WTC11 (cell line): ENCODE measurements around the gene ZNF584.

Source experiments
- CREM ChIP-seq: sonication (generic); formaldehyde crosslinking; IDR thresholded peaks from 2 replicates; pipeline ENCODE4 v1.8.1; 2022; ENCODE audit warnings: mild to moderate bottlenecking, missing genetic modification reagents, moderate library complexity
- ETV6 ChIP-seq: sonication (generic); formaldehyde crosslinking; IDR thresholded peaks from 2 replicates; pipeline ENCODE4 v1.8.1; 2022; ENCODE audit warnings: mild to moderate bottlenecking, missing genetic modification reagents
- FOXJ3 ChIP-seq: sonication (generic); formaldehyde crosslinking; IDR thresholded peaks from 2 replicates; pipeline ENCODE4 v1.9.0; 2021; ENCODE audit warnings: missing genetic modification reagents, mild to moderate bottlenecking, borderline replicate concordance
- JUN ChIP-seq: sonication (generic); formaldehyde crosslinking; IDR thresholded peaks from 2 replicates; pipeline ENCODE4 v1.8.0; 2023; ENCODE audit warnings: mild to moderate bottlenecking, missing genetic modification reagents
- NR2C2 ChIP-seq: sonication (generic); formaldehyde crosslinking; IDR thresholded peaks from 2 replicates; pipeline ENCODE4 v1.8.0; 2022; ENCODE audit warnings: mild to moderate bottlenecking, missing genetic modification reagents
- SP1 ChIP-seq: sonication (generic); formaldehyde crosslinking; conservative IDR thresholded peaks from 2 replicates; pipeline ENCODE4 v1.8.1; 2022; ENCODE audit warnings: missing genetic modification reagents
- ZBTB21 ChIP-seq: sonication (generic); formaldehyde crosslinking; IDR thresholded peaks from 2 replicates; pipeline ENCODE4 v1.8.1; 2023; ENCODE audit warnings: mild to moderate bottlenecking, missing genetic modification reagents, borderline replicate concordance
- TF ChIP-seq, protein P1 (sequence below): fragments of 200-600 bp; IDR thresholded peaks from 2 replicates; pipeline ENCODE4 v1.8.0; 2022; ENCODE audit warnings: antibody characterized with exemption
- TF ChIP-seq, protein P2 (sequence below): sonication (generic); formaldehyde crosslinking; IDR thresholded peaks from 2 replicates; pipeline ENCODE4 v1.8.1; 2022; ENCODE audit warnings: low read depth, mild to moderate bottlenecking, moderate library complexity, missing genetic modification reagents, borderline replicate concordance
- TF ChIP-seq, protein P3 (sequence below): sonication (generic); formaldehyde crosslinking; IDR thresholded peaks from 2 replicates; pipeline ENCODE4 v1.8.0; 2022; ENCODE audit warnings: mild to moderate bottlenecking, missing genetic modification reagents
- TF ChIP-seq, protein P4 (sequence below): sonication (generic); formaldehyde crosslinking; IDR thresholded peaks from 2 replicates; pipeline ENCODE4 v1.8.1; 2022; ENCODE audit warnings: mild to moderate bottlenecking, moderate library complexity, missing genetic modification reagents
- TF ChIP-seq, protein P5 (sequence below): sonication (generic); formaldehyde crosslinking; IDR thresholded peaks from 2 replicates; pipeline ENCODE4 v1.8.0; 2022; ENCODE audit warnings: mild to moderate bottlenecking, missing genetic modification reagents

DNA sequence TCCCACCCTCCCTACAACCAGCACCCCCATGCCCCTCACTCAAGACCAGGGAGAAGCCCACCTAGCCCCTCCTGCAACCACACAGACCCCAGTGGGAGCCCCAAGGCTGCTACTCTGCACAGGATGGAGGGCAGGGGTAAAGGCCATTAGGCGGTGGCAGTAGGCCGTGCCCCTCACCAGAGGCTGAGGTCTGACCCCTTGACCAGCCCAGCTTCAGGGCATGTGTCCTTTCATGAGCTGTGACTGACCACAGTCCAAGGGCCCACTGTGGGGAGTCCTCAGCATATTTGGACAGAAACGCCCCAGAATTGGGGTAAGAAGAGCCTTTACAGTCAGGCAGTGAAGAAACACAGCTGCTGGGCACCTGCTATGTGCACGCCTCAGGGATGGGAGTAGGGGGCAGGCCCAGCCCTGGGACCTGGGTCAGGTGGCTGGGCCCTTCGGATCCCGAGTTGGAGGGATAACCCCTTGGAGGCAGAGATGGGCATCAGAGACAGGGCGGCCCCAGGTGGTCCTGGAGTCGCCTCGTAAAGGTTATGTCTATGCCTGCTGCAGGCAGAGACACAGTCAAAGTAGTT lies 23.0 kb upstream of the ZNF584 start:
- TF ChIP-seq CREM (CRISPR knock-in tag), result no peak
- TF ChIP-seq, protein P1, sequence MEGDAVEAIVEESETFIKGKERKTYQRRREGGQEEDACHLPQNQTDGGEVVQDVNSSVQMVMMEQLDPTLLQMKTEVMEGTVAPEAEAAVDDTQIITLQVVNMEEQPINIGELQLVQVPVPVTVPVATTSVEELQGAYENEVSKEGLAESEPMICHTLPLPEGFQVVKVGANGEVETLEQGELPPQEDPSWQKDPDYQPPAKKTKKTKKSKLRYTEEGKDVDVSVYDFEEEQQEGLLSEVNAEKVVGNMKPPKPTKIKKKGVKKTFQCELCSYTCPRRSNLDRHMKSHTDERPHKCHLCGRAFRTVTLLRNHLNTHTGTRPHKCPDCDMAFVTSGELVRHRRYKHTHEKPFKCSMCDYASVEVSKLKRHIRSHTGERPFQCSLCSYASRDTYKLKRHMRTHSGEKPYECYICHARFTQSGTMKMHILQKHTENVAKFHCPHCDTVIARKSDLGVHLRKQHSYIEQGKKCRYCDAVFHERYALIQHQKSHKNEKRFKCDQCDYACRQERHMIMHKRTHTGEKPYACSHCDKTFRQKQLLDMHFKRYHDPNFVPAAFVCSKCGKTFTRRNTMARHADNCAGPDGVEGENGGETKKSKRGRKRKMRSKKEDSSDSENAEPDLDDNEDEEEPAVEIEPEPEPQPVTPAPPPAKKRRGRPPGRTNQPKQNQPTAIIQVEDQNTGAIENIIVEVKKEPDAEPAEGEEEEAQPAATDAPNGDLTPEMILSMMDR, result no peak
- TF ChIP-seq, protein P2, sequence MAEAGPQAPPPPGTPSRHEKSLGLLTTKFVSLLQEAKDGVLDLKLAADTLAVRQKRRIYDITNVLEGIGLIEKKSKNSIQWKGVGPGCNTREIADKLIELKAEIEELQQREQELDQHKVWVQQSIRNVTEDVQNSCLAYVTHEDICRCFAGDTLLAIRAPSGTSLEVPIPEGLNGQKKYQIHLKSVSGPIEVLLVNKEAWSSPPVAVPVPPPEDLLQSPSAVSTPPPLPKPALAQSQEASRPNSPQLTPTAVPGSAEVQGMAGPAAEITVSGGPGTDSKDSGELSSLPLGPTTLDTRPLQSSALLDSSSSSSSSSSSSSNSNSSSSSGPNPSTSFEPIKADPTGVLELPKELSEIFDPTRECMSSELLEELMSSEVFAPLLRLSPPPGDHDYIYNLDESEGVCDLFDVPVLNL (CRISPR knock-in tag), result no peak
- TF ChIP-seq, protein P3, sequence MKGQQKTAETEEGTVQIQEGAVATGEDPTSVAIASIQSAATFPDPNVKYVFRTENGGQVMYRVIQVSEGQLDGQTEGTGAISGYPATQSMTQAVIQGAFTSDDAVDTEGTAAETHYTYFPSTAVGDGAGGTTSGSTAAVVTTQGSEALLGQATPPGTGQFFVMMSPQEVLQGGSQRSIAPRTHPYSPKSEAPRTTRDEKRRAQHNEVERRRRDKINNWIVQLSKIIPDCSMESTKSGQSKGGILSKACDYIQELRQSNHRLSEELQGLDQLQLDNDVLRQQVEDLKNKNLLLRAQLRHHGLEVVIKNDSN (CRISPR knock-in tag), result no peak
- TF ChIP-seq, protein P4, sequence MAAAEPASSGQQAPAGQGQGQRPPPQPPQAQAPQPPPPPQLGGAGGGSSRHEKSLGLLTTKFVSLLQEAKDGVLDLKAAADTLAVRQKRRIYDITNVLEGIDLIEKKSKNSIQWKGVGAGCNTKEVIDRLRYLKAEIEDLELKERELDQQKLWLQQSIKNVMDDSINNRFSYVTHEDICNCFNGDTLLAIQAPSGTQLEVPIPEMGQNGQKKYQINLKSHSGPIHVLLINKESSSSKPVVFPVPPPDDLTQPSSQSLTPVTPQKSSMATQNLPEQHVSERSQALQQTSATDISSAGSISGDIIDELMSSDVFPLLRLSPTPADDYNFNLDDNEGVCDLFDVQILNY (CRISPR knock-in tag), result no peak
- TF ChIP-seq ZBTB21 (CRISPR knock-in tag), result no peak
- TF ChIP-seq NR2C2 (CRISPR knock-in tag), result no peak
- TF ChIP-seq ETV6 (CRISPR knock-in tag), result no peak
- TF ChIP-seq, protein P5, sequence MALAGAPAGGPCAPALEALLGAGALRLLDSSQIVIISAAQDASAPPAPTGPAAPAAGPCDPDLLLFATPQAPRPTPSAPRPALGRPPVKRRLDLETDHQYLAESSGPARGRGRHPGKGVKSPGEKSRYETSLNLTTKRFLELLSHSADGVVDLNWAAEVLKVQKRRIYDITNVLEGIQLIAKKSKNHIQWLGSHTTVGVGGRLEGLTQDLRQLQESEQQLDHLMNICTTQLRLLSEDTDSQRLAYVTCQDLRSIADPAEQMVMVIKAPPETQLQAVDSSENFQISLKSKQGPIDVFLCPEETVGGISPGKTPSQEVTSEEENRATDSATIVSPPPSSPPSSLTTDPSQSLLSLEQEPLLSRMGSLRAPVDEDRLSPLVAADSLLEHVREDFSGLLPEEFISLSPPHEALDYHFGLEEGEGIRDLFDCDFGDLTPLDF (CRISPR knock-in tag), result no peak
- no peak for TF ChIP-seq FOXJ3 (CRISPR knock-in tag)
- no peak for TF ChIP-seq JUN (CRISPR knock-in tag)
- no peak for TF ChIP-seq SP1 (CRISPR knock-in tag)
